Kidney (tissue), 14 donors: ENCODE data around the gene TEP1. TPM values are rescaled to one million over a fixed set of nuclear protein-coding genes. Genes with fewer than 3 reads are reported as not detected.
A peak's percentile ranks its signal among the peaks of the same experiment; 100 is the strongest.

Source experiments
- DNase-seq, 5 donors: peaks; one replicate each; pipeline ENCODE4 v3.0.0-alpha.2; 2013 to 2020
- FAIRE-seq: peaks from 2 replicates; lab custom pipeline; 2012; peaks lifted over from hg19 to GRCh38; lab: Jason Lieb, UNC
- H3K27ac ChIP-seq, 2 donors: one replicate each; pipeline ENCODE4 v1.7.0; 2013; ENCODE audit warnings: low read depth in 2 of 2, low read length in 2 of 2, inconsistent platforms in 1 of 2
- H3K27me3 ChIP-seq: one replicate; pipeline ENCODE4 v1.7.1; 2013; ENCODE audit warnings: low read length, inconsistent platforms; ENCODE audit not compliant: control insufficient read depth, insufficient read depth
- H3K36me3 ChIP-seq, 3 donors: one replicate each; pipeline versions ENCODE4 v1.7.0 to v1.7.1; 2013; ENCODE audit warnings: low read length in 3 of 3, control low read depth in 1 of 3, inconsistent platforms in 1 of 3; ENCODE audit not compliant: insufficient read depth in 3 of 3, control insufficient read depth in 2 of 3
- H3K4me1 ChIP-seq, 3 donors: one replicate each; pipeline versions ENCODE4 v1.7.0 to v1.7.1; 2013; ENCODE audit warnings: low read length in 3 of 3, inconsistent platforms in 1 of 3, low read depth in 1 of 3; ENCODE audit not compliant: control insufficient read depth in 2 of 3, insufficient read depth in 2 of 3
- H3K4me3 ChIP-seq, 3 donors: one replicate each; pipeline versions ENCODE4 v1.7.0 to v1.8.1; 2013; ENCODE audit warnings: low read length in 3 of 3, control low read depth in 1 of 3, inconsistent platforms in 1 of 3
- H3K9ac ChIP-seq, 3 donors: one replicate each; pipeline versions ENCODE4 v1.7.0 to v1.7.1; 2013; ENCODE audit warnings: low read length in 3 of 3, control low read depth in 1 of 3, inconsistent platforms in 1 of 3
- H3K9me3 ChIP-seq, 3 donors: one replicate each; pipeline versions ENCODE4 v1.7.0 to v1.7.1; 2013; ENCODE audit warnings: low read length in 3 of 3, control low read depth in 1 of 3, inconsistent platforms in 1 of 3; ENCODE audit not compliant: control insufficient read depth in 2 of 3, insufficient read depth in 1 of 3
- intact Hi-C: fragments of 100-400 bp; cut with DNase I; formaldehyde crosslinking; loops from one replicate; pipeline ENCODE4 v1.11.1; 2022
- polyA plus RNA-seq: library from polyadenylated mRNA; stranded (reverse); fragments of 350-450 nt; fragmentation: Illumina TruSeq; extraction: RNeasy Lipid Tissue Mini Kit (QIAGEN cat#74804); gene quantifications from one replicate; pipeline ENCODE4 v1.2.3, GENCODE V29; 2014; ENCODE audit warnings: low read depth, low replicate concordance; ENCODE audit not compliant: insufficient read depth
- total RNA-seq: library from RNA; stranded (reverse); fragmentation: NEBNext Ultra II Directional; extraction: Animal tissue kit (Norgen Biotek cat#: 25700); gene quantifications from one replicate; pipeline ENCODE4 v1.2.1, GENCODE V29; 2021
- TF ChIP-seq, protein P1 (sequence below): IDR thresholded peaks from 3 replicates; pipeline ENCODE4 v1.5.1; 2012; ENCODE audit warnings: mild to moderate bottlenecking, moderate library complexity, borderline replicate concordance; ENCODE audit not compliant: insufficient read depth; ENCODE audit errors: extremely low read depth
- donor health status: control.
- donor health status: control.
- donor health status: control.
- donor health status: control.
- donor health status: control.
- donor health status: DM: yes; HTN: yes; CAD: no.
- donor health status: Normal renal cell carcinoma (clear cell type).

TEP1 gene
- total and polyA plus RNA-seq, 2 donors from 2014 or later, result 11.2 to 45.2 TPM

DNA sequence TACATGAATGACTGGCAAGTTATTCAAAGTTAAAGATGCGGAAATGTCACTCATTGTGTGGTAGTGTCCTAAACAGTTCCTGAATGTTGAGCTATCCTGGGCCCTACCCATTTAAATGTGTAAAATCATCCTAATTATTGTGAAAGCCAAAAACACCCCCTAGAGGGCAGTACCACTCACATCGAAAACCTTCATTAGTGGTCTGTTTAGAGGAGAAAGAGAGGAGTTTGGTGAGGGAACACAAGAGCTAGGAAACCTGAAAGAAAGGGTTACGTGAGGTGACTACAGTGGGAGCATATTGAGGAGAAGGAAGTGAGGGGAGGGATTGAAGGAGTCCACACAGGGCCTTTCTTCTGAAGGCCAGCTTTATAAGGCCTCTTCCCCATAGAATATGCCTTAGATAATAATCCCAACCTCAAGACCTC is 2.5 kb upstream of the TEP1 start:
- intact Hi-C loops, result loop anchor here (10.0 kb wide), 1 partner anchor 189 kb away; no protein-coding TSS in a partner anchor
- Histone ChIP-seq H3K36me3 (no peaks in the 10 kb centered on the region), H3K27ac (no peak overlapping the region), H3K9me3 (no peaks in the 10 kb centered on the region), H3K4me3 (no peak overlapping the region), H3K9ac (no peak overlapping the region), H3K4me1 (peaks cover 0 to 9% (median 3%) of the 10 kb centered on the region in 3 donors), H3K27me3 (no peaks in the 10 kb centered on the region)
- no peak for FAIRE-seq
- TF ChIP-seq, protein P1, sequence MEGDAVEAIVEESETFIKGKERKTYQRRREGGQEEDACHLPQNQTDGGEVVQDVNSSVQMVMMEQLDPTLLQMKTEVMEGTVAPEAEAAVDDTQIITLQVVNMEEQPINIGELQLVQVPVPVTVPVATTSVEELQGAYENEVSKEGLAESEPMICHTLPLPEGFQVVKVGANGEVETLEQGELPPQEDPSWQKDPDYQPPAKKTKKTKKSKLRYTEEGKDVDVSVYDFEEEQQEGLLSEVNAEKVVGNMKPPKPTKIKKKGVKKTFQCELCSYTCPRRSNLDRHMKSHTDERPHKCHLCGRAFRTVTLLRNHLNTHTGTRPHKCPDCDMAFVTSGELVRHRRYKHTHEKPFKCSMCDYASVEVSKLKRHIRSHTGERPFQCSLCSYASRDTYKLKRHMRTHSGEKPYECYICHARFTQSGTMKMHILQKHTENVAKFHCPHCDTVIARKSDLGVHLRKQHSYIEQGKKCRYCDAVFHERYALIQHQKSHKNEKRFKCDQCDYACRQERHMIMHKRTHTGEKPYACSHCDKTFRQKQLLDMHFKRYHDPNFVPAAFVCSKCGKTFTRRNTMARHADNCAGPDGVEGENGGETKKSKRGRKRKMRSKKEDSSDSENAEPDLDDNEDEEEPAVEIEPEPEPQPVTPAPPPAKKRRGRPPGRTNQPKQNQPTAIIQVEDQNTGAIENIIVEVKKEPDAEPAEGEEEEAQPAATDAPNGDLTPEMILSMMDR, result peak; percentile 53
- peak in 3 of 5 donors; percentile 21 to 74 (median 69) for DNase-seq

DNA sequence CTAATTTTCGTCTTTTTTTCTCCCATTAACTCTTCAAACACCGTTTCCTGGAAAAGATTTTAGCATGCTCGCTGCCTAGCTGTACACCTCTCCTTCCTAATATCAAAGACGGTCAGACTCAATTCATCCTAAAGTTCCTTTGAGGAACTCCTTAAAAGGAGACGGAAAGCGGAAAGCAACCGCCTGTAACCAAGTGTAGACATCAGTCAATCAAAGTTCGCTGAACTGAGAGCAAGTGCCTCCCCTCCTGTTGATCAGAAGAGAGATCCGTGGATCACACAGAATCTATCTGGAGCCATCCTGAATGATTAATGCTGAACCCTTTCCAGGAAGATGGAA is 412 bp upstream of the TEP1 start:
- Histone ChIP-seq H3K9me3 (no peaks in the 10 kb centered on the region), H3K27me3 (no peaks in the 10 kb centered on the region), H3K27ac (peak overlapping the region; percentile 95 to 99), H3K4me1 (peaks cover 0 to 9% (median 3%) of the 10 kb centered on the region in 3 donors), H3K36me3 (no peaks in the 10 kb centered on the region), H3K9ac (peak overlapping the region; percentile 57 to 96 (median 82)), H3K4me3 (peak overlapping the region; percentile 70 to 98 (median 98))
- TF ChIP-seq, protein P1, result no peak
- intact Hi-C loops, result loop anchor here (10.0 kb wide), 1 partner anchor 191 kb away; no protein-coding TSS in a partner anchor
- FAIRE-seq (no peak), DNase-seq (peak in 1 of 5 donors; percentile 27)

DNA sequence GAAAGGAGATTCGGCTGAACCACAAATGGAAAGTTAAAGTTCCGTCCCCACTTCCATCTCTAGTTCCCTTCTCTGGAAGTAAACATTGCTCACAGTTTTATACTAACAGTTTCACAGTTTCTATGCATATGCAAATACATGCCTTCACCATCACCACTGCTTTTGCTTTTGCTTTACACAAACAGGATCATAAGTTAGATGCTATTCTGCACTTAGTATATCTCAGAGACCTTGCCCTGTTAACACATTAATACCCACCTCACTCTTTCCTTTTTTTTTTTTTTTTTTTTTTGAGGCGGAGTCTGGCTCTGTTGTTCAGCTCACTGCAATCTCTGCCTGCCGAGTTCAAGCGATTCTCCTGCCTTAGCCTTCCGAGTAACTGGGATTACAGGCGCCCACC is 890 bp downstream of the TEP1 start:
- H3K36me3 ChIP-seq, result peaks cover 0 to 9% (median 6%) of the 10 kb centered on the region in 3 donors
- peak overlapping the region in 1 of 2 donors; percentile 99 for H3K27ac ChIP-seq
- peaks cover 0 to 9% (median 3%) of the 10 kb centered on the region in 3 donors for H3K4me1 ChIP-seq
- TF ChIP-seq, protein P1, result no peak
- no peaks in the 10 kb centered on the region for H3K27me3 ChIP-seq
- peak in 2 of 5 donors; percentile 19 to 22 for DNase-seq
- no peaks in the 10 kb centered on the region for H3K9me3 ChIP-seq
- intact Hi-C loops, result loop anchor here (10.0 kb wide), 1 partner anchor 192 kb away; no protein-coding TSS in a partner anchor
- peak overlapping the region; percentile 70 to 98 (median 98) for H3K4me3 ChIP-seq
- FAIRE-seq, result no peak
- peak overlapping the region in 2 of 3 donors; percentile 57 to 96 for H3K9ac ChIP-seq
